Tibial nerve (tissue), 3 donors: ENCODE results near the gene EXD3.

Experiments
- CTCF ChIP-seq, 5 experiments: fragments of 200-600 bp in 3 of 5; fragments of 450-650 bp in 2 of 5; sonication (generic) in 3 of 5; IDR thresholded peaks; one replicate each; pipeline ENCODE4 v1.5.1; 2016 to 2019; ENCODE audit warnings: antibody characterized with exemption in 5 of 5, mild to moderate bottlenecking in 3 of 5, moderate library complexity in 2 of 5
- POLR2A ChIP-seq, 2 donors: fragments of 450-650 bp; IDR thresholded peaks; one replicate each; pipeline ENCODE4 v1.6.1; 2017; ENCODE audit warnings: antibody characterized with exemption in 2 of 2, mild to moderate bottlenecking in 2 of 2, moderate library complexity in 2 of 2

- TF ChIP-seq CTCF (IDR thresholded peaks at IDR 0.05) (no peak), POLR2A (IDR thresholded peaks at IDR 0.05) (no peak)
These were observed 143.1 kb downstream of the EXD3 start for GRCh38 chr9:137279741-137280473.
